CD14-positive monocyte (primary cell): Measurements from ENCODE around the gene CRTC3. TPM values are rescaled to one million over a fixed set of nuclear protein-coding genes. Genes with fewer than 3 reads are reported as not detected.

ENCODE experiments used
- DNase-seq, 3 donors: peaks; one replicate each; pipeline ENCODE4 v3.0.0-alpha.2; 2011 to 2022
- H2AFZ ChIP-seq: 2 replicates; pipeline ENCODE4 v1.6.0; 2012; ENCODE audit warnings: mild to moderate bottlenecking, low read depth, low read length, inconsistent platforms; ENCODE audit not compliant: insufficient read depth, poor library complexity, severe bottlenecking
- H3K27ac ChIP-seq, 2 donors: 1 replicate in 1 of 2; 2 replicates in 1 of 2; pipeline ENCODE4 v1.5.1; 2012 to 2013; ENCODE audit warnings: low read length in 2 of 2, control low read depth in 1 of 2, inconsistent platforms in 1 of 2, low read depth in 1 of 2, mild to moderate bottlenecking in 1 of 2
- H3K27me3 ChIP-seq, 2 donors: one replicate each; pipeline versions ENCODE4 v1.6.0 to v1.6.1; 2011 to 2013; ENCODE audit warnings: low read length in 2 of 2; ENCODE audit not compliant: control insufficient read depth in 2 of 2, insufficient read depth in 2 of 2
- H3K36me3 ChIP-seq, 2 donors: replicated peaks in 1 of 2; 1 replicate in 1 of 2; 2 replicates in 1 of 2; pipeline versions ENCODE4 v1.5.1 to v1.6.1; 2012 to 2013; ENCODE audit warnings: low read length in 2 of 2, control low read depth in 1 of 2, inconsistent platforms in 1 of 2, mild to moderate bottlenecking in 1 of 2; ENCODE audit not compliant: insufficient read depth in 2 of 2, control insufficient read depth in 1 of 2
- H3K4me1 ChIP-seq, 2 donors: 1 replicate in 1 of 2; 2 replicates in 1 of 2; pipeline versions ENCODE4 v1.5.1 to v1.6.1; 2012 to 2013; ENCODE audit warnings: low read length in 2 of 2, control low read depth in 1 of 2, inconsistent platforms in 1 of 2, mild to moderate bottlenecking in 1 of 2, moderate library complexity in 1 of 2; ENCODE audit not compliant: insufficient read depth in 2 of 2, control insufficient read depth in 1 of 2
- H3K4me2 ChIP-seq: replicated peaks from 2 replicates; pipeline ENCODE3; 2012; ENCODE audit warnings: low read length, moderate library complexity, mild to moderate bottlenecking; ENCODE audit not compliant: poor library complexity, severe bottlenecking; ENCODE audit errors: extremely low read depth
- H3K4me3 ChIP-seq, 3 experiments: fragments of 200-600 bp in 1 of 3; sonication (generic) in 1 of 3; replicated peaks in 1 of 3; 1 replicate in 2 of 3; 2 replicates in 1 of 3; pipeline ENCODE4 v1.5.1; 2011 to 2013; ENCODE audit warnings: low read length in 3 of 3, mild to moderate bottlenecking in 3 of 3, control low read depth in 2 of 3, low read depth in 2 of 3, inconsistent platforms in 1 of 3, moderate library complexity in 1 of 3
- H3K79me2 ChIP-seq: 2 replicates; pipeline ENCODE4 v1.6.0; 2012; ENCODE audit warnings: mild to moderate bottlenecking, control low read depth, inconsistent platforms, low read length, moderate library complexity; ENCODE audit not compliant: insufficient read depth
- H3K9ac ChIP-seq: 2 replicates; pipeline ENCODE4 v1.6.0; 2017; ENCODE audit warnings: low read length, mild to moderate bottlenecking; ENCODE audit not compliant: insufficient read depth, poor library complexity, severe bottlenecking
- H3K9me3 ChIP-seq, 2 donors: replicated peaks in 1 of 2; 1 replicate in 1 of 2; 2 replicates in 1 of 2; pipeline versions ENCODE4 v1.5.1 to v1.6.1; 2012 to 2013; ENCODE audit warnings: low read length in 2 of 2, control low read depth in 1 of 2; ENCODE audit not compliant: control insufficient read depth in 1 of 2, insufficient read depth in 1 of 2
- H4K20me1 ChIP-seq: 2 replicates; pipeline ENCODE4 v1.6.0; 2012; ENCODE audit warnings: mild to moderate bottlenecking, low read length, control low read depth, moderate library complexity; ENCODE audit not compliant: insufficient read depth
- H3K27ac Mint-ChIP-seq, 7 donors: one replicate each; pipeline ENCODE4 v1.8.0; 2020; ENCODE audit warnings: mild to moderate bottlenecking in 7 of 7, mixed read lengths in 7 of 7, moderate library complexity in 6 of 7, inconsistent platforms in 2 of 7
- H3K27me3 Mint-ChIP-seq, 3 donors: one replicate each; pipeline ENCODE4 v1.8.0; 2021 to 2022; ENCODE audit warnings: low read depth in 3 of 3, mild to moderate bottlenecking in 3 of 3, mixed read lengths in 3 of 3, moderate library complexity in 3 of 3, inconsistent platforms in 1 of 3
- H3K36me3 Mint-ChIP-seq, 2 donors: one replicate each; pipeline ENCODE4 v1.8.0; 2020; ENCODE audit warnings: mixed read lengths in 2 of 2, inconsistent platforms in 1 of 2, mild to moderate bottlenecking in 1 of 2
- H3K4me1 Mint-ChIP-seq: one replicate; pipeline ENCODE4 v1.8.0; 2020; ENCODE audit warnings: mild to moderate bottlenecking, mixed read lengths
- H3K4me3 Mint-ChIP-seq, 2 donors: one replicate each; pipeline ENCODE4 v1.8.0; 2020; ENCODE audit warnings: mild to moderate bottlenecking in 2 of 2, mixed read lengths in 2 of 2, moderate library complexity in 1 of 2
- H3K9me3 Mint-ChIP-seq, 7 donors: one replicate each; pipeline ENCODE4 v1.8.0; 2020 to 2022; ENCODE audit warnings: mixed read lengths in 7 of 7, mild to moderate bottlenecking in 6 of 7, moderate library complexity in 6 of 7, inconsistent platforms in 2 of 7
- CTCF ChIP-seq: fragments of 200-600 bp; IDR thresholded peaks from one replicate; pipeline ENCODE4 v1.8.0; 2022; ENCODE audit warnings: antibody characterized with exemption, mild to moderate bottlenecking
- WGBS: methylation state at CpG from one replicate; pipeline ENCODE4 v1.1.5; 2013; ENCODE audit warnings: missing lambda C conversion rate; ENCODE audit not compliant: insufficient coverage; 5-methylcytosine and 5-hydroxymethylcytosine counted together
- intact Hi-C, 2 donors: fragments of 100-400 bp; cut with micrococcal nuclease; formaldehyde crosslinking; loops; one replicate each; pipeline versions ENCODE4 v1.15.0 to v1.15.1; 2023
- polyA plus RNA-seq, 3 donors: library from polyadenylated mRNA; depleted of rRNA in 1 of 3; unstranded in 2 of 3; stranded (reverse) in 1 of 3; fragments of 300-500 nt in 2 of 3; fragments of >200 nt in 1 of 3; fragmentation: Illumina TruSeq in 2 of 3; gene quantifications; 1 replicate in 2 of 3; 2 replicates in 1 of 3; pipeline ENCODE4 v1.2.3, GENCODE V29; 2012 to 2021

The CRTC3 gene
- polyA plus RNA-seq, 3 donors = 6.0 to 25.4 (median 12.2) TPM

DNA sequence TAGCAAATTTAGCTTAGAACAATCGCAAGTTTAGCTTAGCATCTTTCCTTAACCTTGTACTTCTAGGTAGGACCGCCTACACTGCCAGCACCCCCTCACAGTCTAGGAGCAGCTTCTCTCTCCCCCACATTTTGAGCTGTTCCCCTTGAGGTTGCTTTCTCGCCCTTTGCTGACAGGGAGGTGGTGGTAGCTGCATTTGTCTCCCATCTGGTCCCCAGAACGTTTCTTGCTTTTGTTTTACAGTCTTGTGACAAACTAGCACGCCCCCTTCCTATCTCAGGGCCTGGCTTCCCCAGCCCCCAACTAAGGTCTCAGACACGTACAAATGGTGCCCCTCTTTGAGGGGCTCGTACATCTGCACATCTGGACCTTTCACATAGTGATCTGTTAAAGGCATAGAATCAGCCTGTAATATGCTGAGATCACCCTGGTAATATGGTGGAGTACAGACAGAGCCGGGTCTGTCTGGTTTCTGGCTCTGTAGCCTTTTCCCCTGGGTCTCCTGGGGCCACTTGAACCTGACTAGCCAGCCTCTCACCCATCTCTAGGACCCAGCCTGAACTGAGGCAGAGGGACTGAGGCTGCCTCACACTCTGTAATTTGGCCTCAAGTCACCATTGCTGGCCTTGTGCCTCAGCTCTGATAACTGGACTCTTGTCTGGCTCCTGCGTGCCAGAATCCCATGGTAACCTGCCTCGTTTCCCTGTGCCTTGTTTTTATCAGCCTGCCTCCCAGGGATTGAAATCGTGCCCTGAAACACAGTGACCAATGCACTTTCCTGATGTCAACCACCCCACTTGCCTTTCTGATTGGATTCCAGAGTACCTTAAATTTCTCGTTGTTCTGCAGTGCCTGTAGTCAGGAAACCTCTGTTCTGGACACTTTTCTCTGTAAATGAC lies 27.7 kb downstream of the CRTC3 start:
- H3K4me1 ChIP-seq = peaks cover 48 to 55% of the 10 kb centered on the region in 2 donors
- H3K4me3 ChIP-seq = no peak overlapping the region
- Mint-ChIP-seq H3K4me3 (no peak overlapping the region), H3K4me1 (peaks cover 60% of the 10 kb centered on the region), H3K9me3 (peaks cover 0 to under 1% (median 0%) of the 10 kb centered on the region in 7 donors), H3K36me3 (peaks cover 35 to 36% of the 10 kb centered on the region in 2 donors), H3K27ac (peak overlapping the region; percentile 31 to 86 (median 64)), H3K27me3 (peaks cover 0 to 2% (median 0%) of the 10 kb centered on the region in 3 donors)
- peaks cover 10% of the 10 kb centered on the region for H4K20me1 ChIP-seq
- H3K9ac ChIP-seq = no peak overlapping the region
- peaks cover 0 to 8% of the 10 kb centered on the region in 2 donors for H3K36me3 ChIP-seq
- TF ChIP-seq CTCF = no peak
- no peak overlapping the region for H3K4me2 ChIP-seq
- peaks cover 49% of the 10 kb centered on the region for H3K79me2 ChIP-seq
- no peak for DNase-seq
- no peak overlapping the region for H3K27ac ChIP-seq
- 62% methylated on average over 8 of the region's 12 CpGs for WGBS
- H3K9me3 ChIP-seq = no peaks in the 10 kb centered on the region
- no peaks in the 10 kb centered on the region for H3K27me3 ChIP-seq
- no peak overlapping the region for H2AFZ ChIP-seq
- intact Hi-C loops = no loop called here

DNA sequence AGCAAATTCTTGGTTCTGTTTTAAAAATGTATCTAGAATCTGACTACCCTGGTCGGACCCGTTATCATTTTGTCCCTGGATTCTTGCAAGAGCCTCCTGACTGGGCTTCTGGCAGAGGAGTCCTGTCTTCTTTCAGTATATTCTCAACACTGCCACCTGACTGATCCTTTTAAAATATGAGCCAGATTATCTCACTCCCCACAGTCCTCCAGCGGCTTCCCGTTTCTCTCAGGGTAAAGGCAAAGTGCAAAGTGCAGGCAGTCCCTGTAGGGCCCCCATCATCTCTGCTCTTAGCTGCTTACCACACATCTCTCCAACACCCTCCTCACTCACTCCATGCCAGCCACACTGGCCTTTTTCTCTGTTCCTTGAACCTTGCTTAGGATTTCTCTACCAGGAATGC lies 28.4 kb downstream of the CRTC3 start:
- Histone ChIP-seq H3K4me2 (peak overlapping the region; percentile 1), H3K79me2 (peaks cover 47% of the 10 kb centered on the region), H3K9me3 (no peaks in the 10 kb centered on the region), H3K36me3 (peaks cover 0 to 8% of the 10 kb centered on the region in 2 donors), H3K27me3 (no peaks in the 10 kb centered on the region), H3K4me3 (no peak overlapping the region), H3K27ac (peak overlapping the region in 1 of 2 donors; percentile 15), H3K9ac (no peak overlapping the region), H4K20me1 (peaks cover 10% of the 10 kb centered on the region), H3K4me1 (peaks cover 54 to 61% of the 10 kb centered on the region in 2 donors), H2AFZ (no peak overlapping the region)
- peaks cover 31 to 33% of the 10 kb centered on the region in 2 donors for H3K36me3 Mint-ChIP-seq
- TF ChIP-seq CTCF = no peak
- intact Hi-C loops = no loop called here
- peaks cover 0 to 3% (median 0%) of the 10 kb centered on the region in 3 donors for H3K27me3 Mint-ChIP-seq
- peaks cover 0 to 2% (median 0%) of the 10 kb centered on the region in 7 donors for H3K9me3 Mint-ChIP-seq
- WGBS = 7% methylated on average over 3 of the region's 4 CpGs
- peak overlapping the region; percentile 8 to 86 (median 64) for H3K27ac Mint-ChIP-seq
- peak in 1 of 3 donors; percentile 37 for DNase-seq
- H3K4me1 Mint-ChIP-seq = peaks cover 64% of the 10 kb centered on the region
- no peak overlapping the region for H3K4me3 Mint-ChIP-seq
